H9 (cell line): Measurements from ENCODE around the gene GRIN3B. TPM values are rescaled to one million over a fixed set of nuclear protein-coding genes. Genes with fewer than 3 reads are reported as not detected.

Source experiments
- DNase-seq: peaks from one replicate; pipeline ENCODE4 v3.0.0-alpha.2; 2017
- H2AFZ ChIP-seq: one replicate; pipeline ENCODE4 v1.6.1; 2013; ENCODE audit warnings: mild to moderate bottlenecking, low read length, control low read depth, moderate library complexity
- H2AK5ac ChIP-seq: 2 replicates; pipeline ENCODE4 v1.6.1; 2013; ENCODE audit warnings: low read length, control low read depth, mixed read lengths; ENCODE audit not compliant: insufficient read length
- H2BK120ac ChIP-seq: one replicate; pipeline ENCODE4 v1.6.1; 2013; ENCODE audit warnings: low read depth, mild to moderate bottlenecking, low read length, control low read depth, inconsistent platforms; ENCODE audit not compliant: poor library complexity, severe bottlenecking
- H2BK12ac ChIP-seq: 2 replicates; pipeline ENCODE4 v1.6.1; 2013; ENCODE audit warnings: low read length, control low read depth, mixed read lengths, low read depth; ENCODE audit not compliant: insufficient read length
- H2BK15ac ChIP-seq: 2 replicates; pipeline ENCODE4 v1.6.1; 2013; ENCODE audit warnings: low read depth, low read length, control low read depth
- H2BK20ac ChIP-seq: one replicate; pipeline ENCODE4 v1.6.1; 2013; ENCODE audit warnings: low read depth, mild to moderate bottlenecking, low read length, control low read depth, inconsistent platforms; ENCODE audit not compliant: poor library complexity, severe bottlenecking
- H2BK5ac ChIP-seq: 2 replicates; pipeline ENCODE4 v1.6.1; 2013; ENCODE audit warnings: low read length, control low read depth, mixed read lengths; ENCODE audit not compliant: insufficient read length
- H3K14ac ChIP-seq: 2 replicates; pipeline ENCODE4 v1.6.1; 2013; ENCODE audit warnings: low read length, control low read depth; ENCODE audit not compliant: insufficient read depth
- H3K18ac ChIP-seq: 2 replicates; pipeline ENCODE4 v1.6.1; 2013; ENCODE audit warnings: low read depth, mild to moderate bottlenecking, mixed read lengths, low read length, control low read depth; ENCODE audit not compliant: insufficient read length
- H3K23ac ChIP-seq: 2 replicates; pipeline ENCODE4 v1.6.1; 2013; ENCODE audit warnings: low read length, control low read depth, mixed read lengths, low read depth; ENCODE audit not compliant: insufficient read length
- H3K23me2 ChIP-seq: 2 replicates; pipeline ENCODE4 v1.6.1; 2013; ENCODE audit warnings: low read depth, mild to moderate bottlenecking, mixed read lengths, low read length, control low read depth; ENCODE audit not compliant: insufficient read length, poor library complexity, severe bottlenecking
- H3K27ac ChIP-seq: 2 replicates; pipeline ENCODE4 v1.5.1; 2013; ENCODE audit warnings: low read length, control low read depth, mixed read lengths, low read depth; ENCODE audit not compliant: insufficient read length
- H3K27me3 ChIP-seq: 2 replicates; pipeline ENCODE4 v1.6.1; 2013; ENCODE audit warnings: low read length, control low read depth, inconsistent platforms; ENCODE audit not compliant: insufficient read depth
- H3K4ac ChIP-seq: 2 replicates; pipeline ENCODE4 v1.6.1; 2013; ENCODE audit warnings: low read depth, mild to moderate bottlenecking, control low read depth, inconsistent platforms, low read length, moderate library complexity
- H3K4me1 ChIP-seq: 2 replicates; pipeline ENCODE4 v1.6.1; 2013; ENCODE audit warnings: low read length, control low read depth, inconsistent platforms; ENCODE audit not compliant: insufficient read depth
- H3K4me2 ChIP-seq: 2 replicates; pipeline ENCODE4 v1.6.1; 2013; ENCODE audit warnings: low read length, control low read depth, mixed read lengths; ENCODE audit not compliant: insufficient read length, insufficient read depth
- H3K56ac ChIP-seq: 2 replicates; pipeline ENCODE4 v1.6.1; 2013; ENCODE audit warnings: low read depth, mild to moderate bottlenecking, mixed read lengths, low read length, control low read depth; ENCODE audit not compliant: insufficient read length
- H3K79me1 ChIP-seq: 2 replicates; pipeline ENCODE4 v1.6.1; 2013; ENCODE audit warnings: low read depth, mild to moderate bottlenecking, moderate library complexity, low read length, control low read depth, inconsistent platforms; ENCODE audit not compliant: insufficient read depth, poor library complexity, severe bottlenecking
- H3K79me2 ChIP-seq: 2 replicates; pipeline ENCODE4 v1.6.1; 2013; ENCODE audit warnings: low read length, control low read depth, inconsistent platforms; ENCODE audit not compliant: insufficient read depth
- H3K9ac ChIP-seq: 2 replicates; pipeline ENCODE4 v1.6.1; 2013; ENCODE audit warnings: low read length, control low read depth, mixed read lengths; ENCODE audit not compliant: insufficient read length; ENCODE audit errors: extremely low read depth
- H3K9me3 ChIP-seq: one replicate; pipeline ENCODE4 v1.6.1; 2013; ENCODE audit warnings: low read depth, low read length, inconsistent platforms; ENCODE audit not compliant: control insufficient read depth
- H3T11ph ChIP-seq: one replicate; pipeline ENCODE4 v1.6.1; 2013; ENCODE audit warnings: mild to moderate bottlenecking, low read length, control low read depth, inconsistent platforms
- H4K20me1 ChIP-seq: one replicate; pipeline ENCODE4 v1.6.1; 2013; ENCODE audit not compliant: control insufficient read depth, insufficient read length, insufficient read depth
- H4K5ac ChIP-seq: 2 replicates; pipeline ENCODE4 v1.6.1; 2013; ENCODE audit warnings: low read depth, mild to moderate bottlenecking, mixed read lengths, low read length, control low read depth; ENCODE audit not compliant: insufficient read length
- H4K8ac ChIP-seq: replicated peaks from 2 replicates; pipeline ENCODE4 v1.6.1; 2013; ENCODE audit warnings: low read length, control low read depth, mixed read lengths, low read depth; ENCODE audit not compliant: insufficient read length
- H4K91ac ChIP-seq: 2 replicates; pipeline ENCODE4 v1.6.1; 2013; ENCODE audit warnings: low read depth, mild to moderate bottlenecking, moderate library complexity, mixed read lengths, low read length, control low read depth; ENCODE audit not compliant: insufficient read length
- H3K27ac Mint-ChIP-seq, 3 experiments: 2 replicates in 2 of 3; 3 replicates in 1 of 3; pipeline ENCODE4 v1.8.0; 2020 to 2021; ENCODE audit warnings: mixed read lengths in 3 of 3, mild to moderate bottlenecking in 1 of 3, moderate library complexity in 1 of 3
- H3K27me3 Mint-ChIP-seq: 2 replicates; pipeline ENCODE4 v1.8.0; 2021; ENCODE audit warnings: low read depth, mild to moderate bottlenecking, moderate library complexity, mixed read lengths
- H3K36me3 Mint-ChIP-seq, 3 experiments: 2 replicates in 2 of 3; 3 replicates in 1 of 3; pipeline ENCODE4 v1.8.0; 2020 to 2021; ENCODE audit warnings: low read depth in 3 of 3, mixed read lengths in 3 of 3; ENCODE audit not compliant: insufficient read depth in 1 of 3
- H3K4me1 Mint-ChIP-seq, 2 experiments: 2 replicates each; pipeline ENCODE4 v1.8.0; 2020; ENCODE audit warnings: mixed read lengths in 2 of 2
- H3K4me3 Mint-ChIP-seq, 2 experiments: 2 replicates in 1 of 2; 3 replicates in 1 of 2; pipeline ENCODE4 v1.8.0; 2020 to 2021; ENCODE audit warnings: mild to moderate bottlenecking in 2 of 2, mixed read lengths in 2 of 2, moderate library complexity in 1 of 2
- H3K9me3 Mint-ChIP-seq, 2 experiments: 2 replicates in 1 of 2; 3 replicates in 1 of 2; pipeline ENCODE4 v1.8.0; 2020; ENCODE audit warnings: mild to moderate bottlenecking in 2 of 2, mixed read lengths in 2 of 2, moderate library complexity in 1 of 2
- CTCF ChIP-seq: fragments of 200-600 bp; sonication (generic); conservative IDR thresholded peaks from 3 replicates; pipeline ENCODE4 v1.8.0; 2021; ENCODE audit warnings: antibody characterized with exemption, mild to moderate bottlenecking
- WGBS: extraction: QIAGEN DNeasy Blood & Tissue Kit; methylation state at CpG from one replicate; pipeline ENCODE4 v1.1.7; 2013; ENCODE audit warnings: missing lambda C conversion rate, low lambda C conversion rate, mixed read lengths; ENCODE audit not compliant: insufficient read length; ENCODE audit errors: extremely low coverage; 5-methylcytosine and 5-hydroxymethylcytosine counted together
- total RNA-seq: library from RNA; stranded (reverse); gene quantifications from 2 replicates; pipeline ENCODE4 v1.2.1, GENCODE V29; 2021

GRIN3B gene
- total RNA-seq, 1 experiment from 2014 or later = 1.0 TPM

GRCh38 chr19:1046836-1047695 lies 46.8 kb downstream of the GRIN3B start:
- no peaks in the 10 kb centered on the region for H3K79me2 ChIP-seq
- peak; percentile 36 for DNase-seq
- H3K9me3 ChIP-seq = no peaks in the 10 kb centered on the region
- no peak overlapping the region for H4K91ac ChIP-seq
- no peak overlapping the region for H2BK5ac ChIP-seq
- H2BK120ac ChIP-seq = no peak overlapping the region
- Mint-ChIP-seq H3K27me3 (no peaks in the 10 kb centered on the region), H3K9me3 (no peaks in the 10 kb centered on the region), H3K4me3 (no peak overlapping the region), H3K36me3 (peaks cover 0 to 12% (median 2%) of the 10 kb centered on the region in 3 experiments; a peak in 2 of 7 replicates), H3K4me1 (peaks cover 2 to 15% of the 10 kb centered on the region in 2 experiments; a peak in 3 of 4 replicates), H3K27ac (no peak overlapping the region)
- H4K20me1 ChIP-seq = no peaks in the 10 kb centered on the region
- no peaks in the 10 kb centered on the region; the same call in 1 of the 2 replicates for H3K4me1 ChIP-seq
- no peak overlapping the region for H3K23ac ChIP-seq
- H2BK12ac ChIP-seq = no peak overlapping the region
- no peaks in the 10 kb centered on the region for H3K23me2 ChIP-seq
- no peak overlapping the region for H2AFZ ChIP-seq
- no peak overlapping the region for H3K4me2 ChIP-seq
- H3K27ac ChIP-seq = no peak overlapping the region
- H2BK20ac ChIP-seq = no peak overlapping the region
- H2BK15ac ChIP-seq = no peak overlapping the region
- H3T11ph ChIP-seq = no peak overlapping the region
- no peak overlapping the region for H2AK5ac ChIP-seq
- no peak overlapping the region for H4K8ac ChIP-seq
- no peaks in the 10 kb centered on the region for H3K79me1 ChIP-seq
- no peak for TF ChIP-seq CTCF
- H3K4ac ChIP-seq = no peak overlapping the region
- WGBS = no CpG with 5 or more reads among the region's 77 CpGs
- H3K9ac ChIP-seq = no peak overlapping the region
- H3K56ac ChIP-seq = no peak overlapping the region
- no peaks in the 10 kb centered on the region for H3K27me3 ChIP-seq
- no peak overlapping the region for H3K18ac ChIP-seq
- no peak overlapping the region; the same call in 1 of the 2 replicates for H3K14ac ChIP-seq
- H4K5ac ChIP-seq = no peak overlapping the region
